Panc1 (cell line): ENCODE measurements around the gene GBP7. TPM values are rescaled to one million over a fixed set of nuclear protein-coding genes. Genes with fewer than 3 reads are reported as not detected.

ENCODE experiments used
- ATAC-seq: fragments of 200-7000 bp; cut with Tn5 transposase; 2 replicates; pipeline ENCODE4 v1.9.1; 2020; ENCODE audit warnings: mild to moderate bottlenecking, moderate library complexity
- BruUV-seq: library from RNA; stranded (reverse); fragments of 400-500 nt; replicated peaks from 2 replicates; lab custom pipeline; 2021; lab: Mats Ljungman, UMichigan
- CTCF ChIA-PET: fragments of 300-600 bp; sonication (Branson Sonifier 250); formaldehyde crosslinking; loops from one replicate; lab custom pipeline; 2022; ENCODE audit warnings: antibody characterized with exemption; lab: Charles Lee
- POLR2A ChIA-PET: fragments of 300-600 bp; sonication (Branson Sonifier 250); formaldehyde crosslinking; loops from one replicate; lab custom pipeline; 2022; ENCODE audit warnings: antibody characterized with exemption; lab: Charles Lee
- DNase-seq: peaks from one replicate; pipeline ENCODE4 v3.0.0-alpha.2; 2010; ENCODE audit warnings: low read depth, low spot score
- H3K27ac ChIP-seq: 2 replicates; pipeline ENCODE4 v1.5.1; 2011; ENCODE audit warnings: mild to moderate bottlenecking, low read length, inconsistent platforms
- H3K27me3 ChIP-seq: fragments of 200-500 bp; sonication (Bioruptor generic); 2 replicates; pipeline ENCODE4 v1.6.0; 2014; ENCODE audit warnings: low read length, inconsistent platforms; ENCODE audit not compliant: control insufficient read depth, insufficient read depth
- H3K36me3 ChIP-seq: fragments of 200-500 bp; sonication (Bioruptor generic); 2 replicates; pipeline ENCODE4 v1.5.1; 2014; ENCODE audit warnings: inconsistent platforms, mild to moderate bottlenecking, low read length, moderate library complexity; ENCODE audit not compliant: control insufficient read depth, insufficient read depth
- H3K4me1 ChIP-seq: 2 replicates; pipeline ENCODE4 v1.5.1; 2011; ENCODE audit warnings: inconsistent platforms, mild to moderate bottlenecking, low read length, moderate library complexity; ENCODE audit not compliant: control insufficient read depth, insufficient read depth
- H3K4me3 ChIP-seq, 2 experiments: 2 replicates each; pipeline ENCODE4 v1.5.1; 2011 to 2012; ENCODE audit warnings: low read depth in 2 of 2, low read length in 2 of 2, mild to moderate bottlenecking in 2 of 2, inconsistent platforms in 1 of 2, moderate library complexity in 1 of 2
- H3K9me3 ChIP-seq: fragments of 200-500 bp; sonication (Bioruptor generic); 2 replicates; pipeline ENCODE4 v1.5.1; 2014; ENCODE audit warnings: low read depth, mild to moderate bottlenecking, inconsistent platforms, low read length, moderate library complexity; ENCODE audit not compliant: control insufficient read depth, insufficient read depth
- CTCF ChIP-seq: fragments of 450-650 bp; IDR thresholded peaks from 2 replicates; pipeline ENCODE4 v1.5.1; 2017; ENCODE audit warnings: mild to moderate bottlenecking
- POLR2AphosphoS5 ChIP-seq: IDR thresholded peaks from 2 replicates; pipeline ENCODE4 v1.6.1; 2012; ENCODE audit warnings: mild to moderate bottlenecking, low read depth, low read length, moderate library complexity
- REST ChIP-seq, 2 experiments: IDR thresholded peaks; 2 replicates each; pipeline ENCODE4 v1.6.1; 2011 to 2012; ENCODE audit warnings: low read depth in 2 of 2, control low read depth in 1 of 2, low read length in 1 of 2, mild to moderate bottlenecking in 1 of 2, moderate library complexity in 1 of 2; ENCODE audit not compliant: insufficient read depth in 1 of 2
- SIN3A ChIP-seq: IDR thresholded peaks from 2 replicates; pipeline ENCODE4 v1.6.1; 2012; ENCODE audit warnings: low read depth, mild to moderate bottlenecking, low read length, moderate library complexity, borderline replicate concordance; ENCODE audit not compliant: insufficient read depth
- TCF7L2 ChIP-seq: IDR thresholded peaks from 2 replicates; pipeline ENCODE4 v1.6.1; 2011; ENCODE audit warnings: mild to moderate bottlenecking, low read depth, low read length, inconsistent platforms
- in situ Hi-C: cut with HindIII; loops from 2 replicates; pipeline ENCODE4 v1.10.0; 2016; ENCODE audit warnings: low sequenced_read_pairs, low pct_unique_long_range_greater_than_20kb
- intact Hi-C: fragments of 100-400 bp; cut with micrococcal nuclease; formaldehyde crosslinking; loops from one replicate; pipeline ENCODE4 v1.10.0; 2022; ENCODE audit not compliant: unreplicated experiment
- total RNA-seq: library from RNA; stranded (reverse); gene quantifications from one replicate; pipeline ENCODE4 v1.2.1, GENCODE V29; 2021; ENCODE audit not compliant: unreplicated experiment

The GBP7 gene
- total RNA-seq, 1 experiment from 2014 or later: not detected

GRCh38 chr1:89191314-89191713, 15.5 kb upstream of the GBP7 start:
- CTCF ChIA-PET: no interaction called here
- intact Hi-C loops: no loop called here
- H3K9me3 ChIP-seq: no peaks in the 10 kb centered on the region
- BruUV-seq: no TSS peak
- POLR2A ChIA-PET: no interaction called here
- no peaks in the 10 kb centered on the region; the same call in 1 of the 2 replicates for H3K27me3 ChIP-seq
- no peak overlapping the region for H3K4me3 ChIP-seq
- DNase-seq: no peak
- TF ChIP-seq POLR2AphosphoS5: no peak
- no peak for TF ChIP-seq TCF7L2
- TF ChIP-seq REST (IDR thresholded peaks at IDR 0.05; ENCODE audit: insufficient read depth in 1 of 2, low read depth in 2 of 2, low read length in 1 of 2): no peak
- TF ChIP-seq CTCF: no peak
- no peak for TF ChIP-seq SIN3A
- in situ Hi-C loops: no loop called here
- no peaks in the 10 kb centered on the region for H3K36me3 ChIP-seq
- no peak overlapping the region for H3K27ac ChIP-seq
- no peak for ATAC-seq
- no peaks in the 10 kb centered on the region for H3K4me1 ChIP-seq

- Histone ChIP-seq H3K9me3 (no peaks in the 10 kb centered on the region), H3K36me3 (no peaks in the 10 kb centered on the region), H3K27ac (no peak overlapping the region), H3K27me3 (no peaks in the 10 kb centered on the region), H3K4me3 (no peak overlapping the region), H3K4me1 (no peaks in the 10 kb centered on the region)
- ChIA-PET CTCF (no interaction called here), POLR2A (no interaction called here)
- TF ChIP-seq POLR2AphosphoS5 (no peak), TCF7L2 (no peak), REST (IDR thresholded peaks at IDR 0.05; ENCODE audit: insufficient read depth in 1 of 2, low read depth in 2 of 2, low read length in 1 of 2) (no peak), SIN3A (no peak), CTCF (no peak)
- intact Hi-C loops: no loop called here
- in situ Hi-C loops: no loop called here
- ATAC-seq (no peak), DNase-seq (no peak)
- BruUV-seq: no TSS peak
Measured at GRCh38 chr1:89190017-89190416, 14.2 kb upstream of the GBP7 start.
